Stimulated activated CD8-positive, alpha-beta memory T cell treated with anti-CD3 and anti-CD28 coated beads, Interleukin-15, amount 100 ng/mL, for 1 hour (primary cell): Measurements from ENCODE around the gene SGPP1.
"Not testable (repeated sequence)": the region's sequence is repeated elsewhere in the genome, so short reads cannot be mapped to it uniquely, and the experiment has no call there.

Source experiments
- DNase-seq: peaks from one replicate; pipeline ENCODE4 v3.0.0-alpha.2; 2020; ENCODE audit warnings: low read depth

SGPP1 gene

DNA sequence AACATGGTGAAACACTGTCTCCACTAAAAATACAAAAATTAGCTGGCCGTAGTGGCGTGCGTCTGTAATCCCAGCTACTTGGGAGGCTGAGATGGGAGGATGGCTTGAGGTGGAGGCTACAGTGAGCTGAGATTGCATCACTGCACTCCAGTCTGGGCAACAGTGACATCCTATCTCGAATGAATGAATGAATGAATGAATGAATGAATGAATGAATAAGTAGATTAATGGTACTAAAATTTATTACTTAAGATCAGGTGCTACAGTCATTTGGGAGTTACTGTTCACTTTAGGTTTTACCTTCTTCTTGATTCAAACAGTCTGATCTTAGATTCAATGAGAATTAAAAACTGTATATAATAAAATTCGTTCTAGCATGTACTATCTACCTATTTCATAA, 54.6 kb downstream of the SGPP1 start:
- no peak for DNase-seq

DNA sequence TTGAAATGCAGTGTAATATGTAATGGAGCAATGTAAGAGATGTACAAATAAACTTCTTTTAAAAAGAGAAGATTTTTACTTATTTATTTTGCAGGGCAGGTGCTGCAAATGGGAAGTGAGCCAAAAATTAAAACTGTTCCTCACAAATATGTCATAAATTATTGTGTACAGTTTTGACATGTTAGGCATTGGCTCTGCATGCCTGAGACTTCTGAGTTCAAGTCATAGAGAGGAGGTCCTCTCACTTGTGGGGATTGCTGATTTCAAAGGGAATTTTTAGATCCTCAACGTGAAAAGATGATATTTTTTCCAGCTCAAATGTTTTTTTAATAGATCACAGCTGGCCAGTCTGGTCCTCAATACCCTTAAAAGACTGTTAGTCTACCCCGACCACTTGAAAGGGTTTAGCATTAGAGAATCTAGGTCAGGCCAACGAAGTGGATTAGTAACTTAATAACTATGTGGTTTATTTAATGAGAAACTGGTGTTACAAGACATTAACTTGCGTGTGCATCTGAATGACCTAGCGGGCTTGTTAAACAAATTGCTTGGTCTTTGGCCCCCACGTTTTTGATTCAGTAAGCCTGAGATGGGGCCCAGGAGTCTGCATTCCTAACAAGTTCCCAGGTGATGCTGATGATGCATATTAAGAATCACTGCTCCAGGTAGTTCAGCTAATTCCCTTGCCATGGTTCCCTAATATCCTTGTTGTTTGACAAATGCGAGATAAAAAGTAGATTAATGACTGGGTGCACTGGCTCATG, 55.3 kb downstream of the SGPP1 start:
- DNase-seq = no peak

DNA sequence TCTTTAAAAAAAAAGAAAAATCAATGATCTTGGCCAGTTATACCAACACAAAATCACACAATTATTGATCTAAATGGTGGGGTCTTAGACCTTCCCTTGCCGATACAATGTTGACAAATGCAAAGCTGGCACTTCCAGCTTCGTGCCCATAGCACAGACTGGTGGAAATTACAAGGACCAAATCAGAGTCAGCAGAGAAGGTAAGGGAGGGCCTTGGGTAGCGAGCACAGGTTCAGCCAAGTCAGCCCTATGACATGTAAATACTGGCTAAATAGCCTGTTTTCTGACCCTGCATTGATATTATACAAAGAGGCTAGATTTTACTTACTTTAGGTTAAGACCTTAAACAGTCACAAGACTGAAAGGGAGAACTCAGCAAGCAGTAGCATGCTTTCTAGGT, 55.9 kb downstream of the SGPP1 start:
- no peak for DNase-seq

DNA sequence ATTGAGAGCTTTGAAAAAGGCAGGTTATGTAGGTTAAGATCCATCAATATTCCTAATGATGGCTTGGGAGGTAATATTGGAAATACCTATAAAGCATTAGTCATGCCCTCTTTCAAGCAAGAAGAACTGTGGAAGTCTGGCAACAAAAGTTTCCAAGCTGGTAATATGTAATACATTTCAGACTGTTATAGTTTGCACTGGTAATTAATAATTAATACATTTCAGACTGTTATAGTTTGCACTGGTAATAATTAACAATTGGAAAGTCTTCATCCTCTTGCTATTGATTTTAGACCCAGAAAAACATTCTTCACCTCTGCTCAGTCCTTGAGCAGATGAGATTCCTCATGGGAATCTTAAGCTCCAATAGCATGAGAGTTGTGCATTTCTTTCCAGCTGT, 57.2 kb downstream of the SGPP1 start:
- no peak for DNase-seq

DNA sequence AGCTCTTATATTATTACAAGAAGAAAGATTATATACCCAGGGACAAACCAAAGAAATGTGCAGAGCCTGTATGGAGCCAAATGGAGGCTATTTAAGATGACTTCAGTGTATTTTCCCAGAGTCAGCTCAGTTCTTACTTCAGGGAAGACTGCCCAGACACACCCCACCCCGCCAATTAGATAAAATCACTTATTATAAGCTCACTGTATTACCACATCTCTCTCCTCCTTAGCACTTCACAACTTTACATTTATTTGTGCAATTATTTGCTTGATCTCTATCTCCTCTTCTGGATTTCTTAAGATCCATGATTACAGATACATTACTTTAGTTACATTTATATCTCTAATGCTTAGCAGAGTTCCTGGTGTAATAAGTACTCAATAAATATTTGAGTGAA, 61.5 kb downstream of the SGPP1 start:
- no peak for DNase-seq

DNA sequence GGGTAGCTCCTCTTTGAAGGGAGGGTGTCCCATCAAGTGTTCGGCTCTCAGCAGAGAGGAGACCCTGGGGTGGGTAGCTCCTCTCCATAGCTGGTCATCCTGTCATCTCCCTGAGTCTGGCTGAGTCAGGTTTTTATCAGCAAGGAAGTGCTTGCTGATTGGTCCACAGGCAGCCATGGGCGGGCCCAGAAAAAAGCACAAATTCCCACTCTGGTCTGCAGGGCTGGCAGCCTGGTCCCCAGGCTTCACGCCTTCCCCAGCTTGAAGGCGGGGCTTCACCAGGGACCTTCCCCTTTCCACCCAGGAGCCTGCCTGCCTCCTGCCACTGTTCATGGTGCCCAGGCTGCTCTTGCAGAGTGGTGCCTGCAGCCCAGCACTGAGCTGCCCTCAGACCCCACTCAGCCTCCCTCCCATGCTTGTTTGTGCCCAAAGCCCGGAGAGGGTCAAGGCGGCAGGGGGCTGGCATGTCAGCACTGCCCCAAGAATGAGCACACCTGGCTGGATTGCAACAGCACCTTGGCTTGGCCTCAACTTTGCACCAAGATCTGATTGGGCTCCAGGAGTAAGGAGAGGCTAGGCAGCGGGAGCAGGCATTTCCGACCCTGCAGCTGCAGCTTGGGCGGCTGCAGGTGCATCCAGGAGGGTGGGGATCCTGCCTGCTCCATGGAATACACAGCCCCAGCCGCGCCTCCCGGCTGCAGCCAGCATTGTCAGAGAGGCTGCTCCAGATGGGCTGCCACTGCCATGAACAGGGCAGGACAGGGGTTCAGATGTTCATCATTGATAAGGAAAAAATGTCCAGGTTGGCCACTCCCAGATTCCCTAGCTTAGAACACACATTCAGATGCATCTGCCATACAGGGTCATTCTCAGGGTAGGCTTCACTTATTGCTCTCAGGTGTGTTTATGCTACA, 64.2 kb downstream of the SGPP1 start:
- no peak for DNase-seq

DNA sequence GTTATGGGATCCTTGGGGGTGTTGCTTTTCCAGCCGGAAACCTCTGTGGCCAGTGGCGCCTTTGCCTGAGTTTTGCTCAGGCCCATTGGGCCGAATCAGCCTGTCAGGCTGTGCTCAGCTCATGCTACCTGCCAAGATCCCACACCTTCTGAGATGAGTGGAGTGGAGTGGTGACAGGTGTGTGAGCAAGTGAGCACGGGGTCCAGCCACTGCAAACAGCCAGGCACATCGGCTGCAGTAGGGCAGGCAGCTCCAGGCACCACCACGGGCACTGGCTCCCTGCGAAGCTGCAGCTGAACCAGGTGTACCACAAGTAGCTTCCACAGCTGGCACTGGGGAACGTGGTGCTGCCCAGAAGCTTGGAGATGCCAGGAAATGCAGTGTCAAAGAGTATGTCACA, 65.1 kb downstream of the SGPP1 start:
- DNase-seq = no peak

DNA sequence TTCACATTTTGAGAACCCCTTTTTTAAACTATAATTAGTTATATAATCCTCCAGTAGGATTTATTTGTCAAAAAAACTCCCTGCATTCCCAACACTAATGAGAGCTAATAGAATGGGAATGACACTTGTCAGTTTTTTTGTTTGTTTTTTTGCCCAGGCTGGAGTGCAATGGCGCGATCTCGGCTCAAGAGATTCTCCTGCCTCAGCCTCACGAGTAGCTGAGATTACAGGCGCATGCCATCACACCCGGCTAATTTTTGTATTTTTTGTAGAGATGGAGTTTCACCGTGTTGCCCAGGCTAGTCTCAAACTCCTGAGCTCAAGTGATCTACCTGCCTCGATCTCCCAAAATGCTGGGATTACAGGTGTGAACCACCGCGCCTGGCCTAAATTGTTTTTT, 66.0 kb downstream of the SGPP1 start:
- DNase-seq = not testable (repeated sequence)

DNA sequence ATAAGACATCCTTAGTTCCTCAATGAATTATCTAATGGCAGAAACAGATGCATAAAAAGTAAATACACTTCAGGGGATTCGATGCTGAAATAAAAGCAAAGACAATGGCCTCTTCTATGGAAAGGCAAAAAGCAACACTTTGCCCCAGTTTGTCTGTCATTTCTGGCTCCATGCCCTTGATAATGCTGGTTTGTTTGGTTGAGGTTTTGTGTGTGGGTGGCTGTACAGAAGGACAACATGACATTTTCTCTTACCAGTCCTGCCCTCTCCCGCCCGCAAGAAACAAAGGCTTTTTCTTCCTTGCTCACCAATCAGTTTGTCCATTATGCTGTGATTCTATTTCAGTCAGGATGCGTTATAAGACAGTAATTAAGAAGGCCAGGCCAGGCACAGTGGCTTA, 68.1 kb downstream of the SGPP1 start:
- no peak for DNase-seq

DNA sequence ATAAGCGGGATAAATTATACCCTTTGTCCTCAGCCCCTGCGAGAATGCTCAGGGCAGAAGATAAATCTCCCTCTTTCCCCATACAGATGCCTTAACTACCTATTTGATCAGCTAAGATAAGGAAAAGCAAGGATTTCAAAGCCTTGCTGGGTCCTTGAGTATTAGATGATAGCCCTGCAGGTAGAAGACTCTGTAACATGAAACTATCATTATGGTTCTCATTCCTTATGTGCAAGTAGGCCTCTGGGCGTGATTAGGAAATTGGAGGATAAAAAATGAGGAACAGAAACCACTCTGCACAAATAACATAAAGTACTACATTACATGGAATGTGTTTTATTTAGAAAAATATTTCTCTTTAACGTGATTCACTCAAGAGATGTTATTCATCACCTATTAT, 71.7 kb downstream of the SGPP1 start:
- DNase-seq = no peak

DNA sequence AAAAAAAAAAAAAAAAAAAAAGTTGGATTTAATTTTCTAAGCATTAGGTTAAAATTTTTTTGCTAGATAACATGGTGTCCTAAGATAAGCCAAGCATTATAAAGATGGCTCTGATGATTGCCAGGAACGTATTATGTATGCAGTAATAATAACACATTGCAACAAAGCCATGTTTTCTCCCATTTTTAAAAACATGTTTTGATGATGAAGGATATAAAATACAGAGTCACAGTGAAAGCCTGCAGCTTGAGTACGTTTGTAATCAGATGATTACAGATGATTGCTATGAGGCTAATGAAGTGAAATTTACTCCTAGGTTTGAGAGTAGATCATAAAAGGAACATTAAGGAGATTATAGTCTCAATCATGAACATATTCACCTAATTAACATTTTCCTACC, 72.9 kb downstream of the SGPP1 start:
- DNase-seq = no peak

DNA sequence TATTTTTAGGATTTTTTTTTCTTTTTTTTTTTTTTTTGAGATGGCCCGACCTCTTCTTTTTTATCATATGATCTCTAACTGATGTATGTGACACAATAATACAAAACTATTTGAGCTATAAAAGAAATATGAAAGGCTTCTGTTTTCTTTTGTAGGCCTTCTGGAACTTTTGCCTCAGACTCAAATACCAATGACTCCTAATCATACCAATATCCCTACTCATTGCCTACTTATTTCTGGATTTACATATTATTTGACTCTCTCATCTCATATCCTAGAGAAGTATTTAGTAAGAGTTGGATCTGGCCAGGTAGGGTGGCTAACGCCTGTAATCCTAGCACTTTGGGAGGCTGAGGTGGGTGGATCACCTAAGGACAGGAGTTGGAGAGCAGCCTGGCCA, 73.5 kb downstream of the SGPP1 start:
- no peak for DNase-seq

DNA sequence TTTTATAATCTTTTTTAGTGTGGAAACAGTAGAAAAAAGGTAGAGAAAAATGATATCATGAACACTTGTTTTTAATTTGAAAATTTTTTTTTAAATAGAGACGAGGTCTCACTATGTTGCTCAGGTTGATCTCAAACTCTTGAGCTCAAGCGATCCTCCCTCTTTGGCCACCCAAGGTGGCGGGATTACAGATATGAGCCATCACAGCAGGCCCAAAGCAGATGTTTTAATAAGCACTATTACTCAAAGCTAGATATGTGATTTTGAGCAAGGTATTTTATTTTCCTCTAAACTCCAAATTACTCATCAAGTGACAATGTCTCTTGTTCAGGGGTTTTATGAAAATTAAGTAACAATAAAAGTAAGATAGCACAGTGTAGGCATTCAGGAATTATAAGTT, 75.5 kb downstream of the SGPP1 start:
- DNase-seq = no peak

DNA sequence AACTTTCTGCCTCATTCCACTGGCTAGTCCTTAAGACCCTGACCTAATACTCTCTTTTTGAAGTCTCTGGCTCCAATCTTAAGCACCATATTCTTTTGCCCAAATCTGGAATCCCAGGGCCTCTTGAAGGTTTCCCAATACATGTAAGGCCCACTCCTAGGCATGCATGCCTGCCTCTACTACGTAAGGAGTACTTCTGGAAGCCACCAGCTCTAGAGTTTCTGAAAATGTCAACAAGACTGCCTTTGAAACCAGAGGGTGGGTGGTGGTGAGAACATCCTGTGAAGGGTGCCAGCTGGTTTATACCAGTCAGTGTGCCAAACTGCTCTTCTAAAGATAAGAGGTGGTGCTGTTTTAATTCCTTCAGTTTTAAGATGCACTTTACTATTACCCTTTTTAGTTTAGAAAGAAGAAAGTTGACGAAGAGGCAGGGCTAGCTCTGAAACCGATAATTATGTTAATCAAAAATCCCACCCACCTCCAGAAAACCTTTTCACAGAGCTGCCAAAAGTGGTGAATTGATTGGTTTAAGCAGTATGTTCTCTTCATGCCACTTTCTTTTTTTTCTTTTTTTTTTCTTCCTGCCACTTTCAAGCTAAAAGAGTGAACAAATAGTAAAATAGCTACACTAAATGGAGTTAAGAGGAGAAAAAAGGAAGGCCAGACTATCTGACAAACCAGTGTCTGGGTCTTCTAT, 77.5 kb downstream of the SGPP1 start:
- DNase-seq = peak; percentile 12

DNA sequence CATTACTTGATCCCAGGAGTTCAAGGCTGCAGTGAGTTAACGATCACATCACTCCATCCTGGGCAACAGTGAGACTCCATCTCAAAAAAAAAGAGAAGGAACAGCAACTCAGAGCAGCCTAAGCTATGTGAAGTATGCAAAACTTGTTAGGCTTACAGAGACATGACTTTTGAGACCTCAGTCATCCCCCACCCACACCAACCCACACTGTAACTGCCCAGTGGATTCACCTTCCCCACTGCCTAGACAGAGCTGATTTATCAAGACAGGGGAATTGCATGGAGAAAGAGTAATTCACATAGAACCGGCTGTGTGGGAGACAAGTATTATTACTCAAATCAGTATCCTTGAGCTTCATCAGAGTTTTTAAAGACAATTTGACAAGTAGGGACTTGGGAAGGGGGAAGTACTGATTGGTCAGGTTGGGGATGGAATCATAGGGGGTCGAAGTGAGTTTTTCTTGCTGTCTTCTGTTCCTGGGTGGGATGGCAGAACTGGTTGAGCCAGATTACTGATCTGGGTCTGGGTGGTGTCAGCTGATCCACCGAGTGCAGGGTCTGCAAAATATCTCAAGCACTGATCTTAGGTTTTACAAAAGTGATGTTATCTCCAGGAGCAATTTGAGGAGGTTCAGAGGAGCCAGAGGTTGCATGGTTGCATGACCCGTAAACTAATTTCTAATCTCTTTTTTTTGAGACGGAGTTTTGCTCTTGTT, 80.0 kb downstream of the SGPP1 start:
- no peak for DNase-seq

DNA sequence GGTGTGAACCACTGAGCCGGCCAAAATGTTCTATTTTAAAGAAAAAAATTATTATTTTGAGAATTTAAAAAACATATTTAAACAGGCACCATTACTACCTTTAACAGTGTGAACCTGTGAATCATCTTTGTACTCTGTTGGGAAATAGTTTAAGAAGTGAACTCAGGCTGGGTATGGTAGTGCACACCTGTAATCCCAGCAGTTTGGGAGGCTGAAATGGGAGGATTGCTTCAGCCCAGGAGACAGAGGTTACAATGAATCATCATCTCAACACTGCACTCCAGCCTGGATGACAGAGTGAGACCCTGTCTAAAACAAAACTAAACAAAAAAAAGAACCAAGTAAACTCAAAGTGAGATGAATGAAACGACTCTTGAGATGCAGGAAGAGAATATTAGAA, 83.1 kb downstream of the SGPP1 start:
- DNase-seq = no peak

DNA sequence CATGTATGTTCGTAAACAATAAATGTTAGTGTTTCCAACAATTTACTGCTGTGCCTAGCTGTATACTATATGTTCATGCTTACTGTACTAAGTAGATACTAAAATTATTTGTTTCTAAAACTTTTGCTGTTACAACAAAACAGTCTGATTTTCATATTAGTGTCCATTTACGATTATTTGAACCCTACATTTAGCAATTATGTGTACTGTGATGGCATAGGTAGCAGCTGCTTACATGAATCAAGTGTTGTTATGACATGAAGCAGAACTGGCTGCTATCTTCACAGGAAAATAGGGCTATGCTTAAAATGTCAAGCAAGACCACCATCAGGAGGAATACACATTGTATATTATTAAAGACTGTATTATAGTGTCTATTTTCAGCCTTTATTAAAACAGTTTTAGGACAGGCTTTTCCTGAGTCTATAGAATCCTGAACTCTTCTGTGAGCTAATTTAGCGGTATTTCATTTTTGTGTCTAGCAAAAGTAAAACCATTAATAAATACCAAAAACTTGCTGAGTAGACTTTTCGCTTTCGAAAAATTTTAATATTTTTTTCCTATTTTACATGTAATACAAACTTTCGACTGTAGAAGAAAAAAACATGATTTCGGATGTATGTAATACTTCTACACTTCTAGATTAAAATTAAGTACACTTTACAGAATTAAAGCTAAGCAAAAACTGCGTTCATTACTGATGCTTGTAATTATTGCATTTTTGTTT, 85.0 kb downstream of the SGPP1 start:
- DNase-seq = no peak

DNA sequence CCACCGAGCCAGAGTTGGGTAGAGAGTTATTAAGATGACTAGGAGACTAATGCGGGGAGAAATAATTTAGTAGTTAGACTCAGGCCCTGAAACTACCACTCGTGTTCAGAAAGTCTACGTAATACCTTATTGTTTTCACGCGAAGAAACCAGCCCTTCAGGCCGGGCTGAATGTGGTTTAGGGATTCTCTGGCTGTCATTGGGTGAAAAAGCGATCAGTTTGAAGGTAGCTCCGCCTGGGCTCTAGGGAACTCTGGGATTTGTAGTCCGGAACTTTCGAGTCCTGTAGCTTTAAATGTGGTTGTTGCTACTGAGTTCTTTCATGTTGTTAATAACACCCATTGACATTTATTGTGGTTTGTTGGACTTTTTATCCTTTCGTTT, 85.6 kb downstream of the SGPP1 start:
- peak; percentile 61 for DNase-seq

DNA sequence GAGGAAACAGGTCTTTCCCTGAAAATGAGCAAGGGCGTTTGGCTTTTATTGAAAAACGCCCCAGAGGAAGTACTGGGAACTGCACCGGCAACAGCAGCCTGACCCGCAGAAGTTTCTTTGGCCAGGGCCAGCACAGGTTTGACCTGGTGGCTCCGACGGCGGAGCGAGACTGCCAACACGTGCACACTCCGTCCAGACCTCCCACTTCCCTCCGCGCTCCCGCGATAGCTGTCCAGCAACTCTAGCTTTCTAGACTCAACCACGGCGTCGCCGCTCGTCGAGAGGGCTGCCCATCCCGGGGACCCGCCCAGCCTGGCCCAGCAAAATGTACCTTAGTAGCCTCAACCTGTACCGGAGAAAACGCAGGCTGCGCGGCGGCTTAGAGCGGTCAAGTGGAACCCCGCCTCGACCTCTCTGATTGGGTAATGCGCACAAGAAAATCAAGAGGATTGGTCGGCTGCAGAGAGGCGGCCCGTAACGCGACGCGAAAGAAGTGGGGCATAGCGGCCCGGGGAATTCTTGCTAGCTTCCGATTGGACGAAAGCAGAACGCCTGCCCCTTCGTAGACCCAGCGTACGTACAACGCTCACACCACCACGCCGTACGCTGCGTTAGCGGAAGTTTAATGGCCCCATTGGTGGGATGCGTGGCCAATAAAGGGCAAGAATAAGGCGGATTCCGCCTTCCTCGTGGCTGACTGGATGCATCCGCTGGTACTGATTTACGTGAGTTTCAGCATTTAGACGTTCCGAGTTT, 86.2 kb downstream of the SGPP1 start, which contains the start of gene WDR89:
Gene WDR89 (minus strand): TSS at position 399 of the 756 bp plus-strand sequence. CDS start 41,929 bp downstream, outside the sequence.
- peak; percentile 89 for DNase-seq

DNA sequence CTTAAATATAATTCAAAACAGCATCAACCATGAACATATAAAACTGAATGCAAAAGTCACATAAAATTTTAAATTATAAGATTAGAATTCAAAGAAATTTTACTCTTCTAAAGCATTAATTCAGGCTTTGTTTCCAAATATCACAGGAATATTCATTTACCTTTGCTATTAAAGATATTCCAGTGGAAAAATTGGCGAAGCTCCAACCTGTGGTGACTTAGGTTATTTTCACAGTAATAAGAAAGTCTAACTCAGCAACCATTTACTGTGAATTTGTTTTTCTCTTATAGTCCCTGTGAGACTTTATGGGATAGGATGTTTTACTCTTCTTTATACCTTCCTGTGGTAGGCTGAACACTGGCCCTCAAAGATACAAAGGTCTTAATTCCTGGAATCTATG, 89.4 kb downstream of the SGPP1 start:
- DNase-seq = no peak
